OCI-LY7 (cell line): ENCODE data around the gene YTHDC1. TPM values are rescaled to one million over a fixed set of nuclear protein-coding genes. Genes with fewer than 3 reads are reported as not detected.

Experiments
- BruUV-seq: library from RNA; stranded (reverse); fragments of 400-500 nt; replicated peaks from 2 replicates; lab custom pipeline; 2021; lab: Mats Ljungman, UMichigan
- CTCF ChIA-PET: fragments of 300-600 bp; sonication (Branson Sonifier 250); formaldehyde crosslinking; loops from one replicate; lab custom pipeline; 2022; ENCODE audit warnings: antibody characterized with exemption; ENCODE audit not compliant: unreplicated experiment; lab: Charles Lee
- POLR2A ChIA-PET: fragments of 300-600 bp; sonication (Branson Sonifier 250); formaldehyde crosslinking; loops from one replicate; lab custom pipeline; 2022; ENCODE audit warnings: antibody characterized with exemption; lab: Charles Lee
- DNase-seq: peaks from one replicate; pipeline ENCODE4 v3.0.0-alpha.2; 2015; ENCODE audit warnings: low spot score
- H2AFZ ChIP-seq: fragments of 200-600 bp; sonication (generic), shearing (Covaris generic); 2 replicates; pipeline ENCODE4 v1.6.1; 2014; ENCODE audit warnings: mild to moderate bottlenecking, antibody characterized with exemption, low read length, moderate library complexity
- H3K27ac ChIP-seq: fragments of 200-600 bp; sonication (generic); 2 replicates; pipeline ENCODE4 v1.5.1; 2014; ENCODE audit warnings: mixed run types, low read depth, mild to moderate bottlenecking, moderate library complexity, low read length, inconsistent platforms; ENCODE audit not compliant: poor library complexity, severe bottlenecking
- H3K36me3 ChIP-seq: fragments of 200-600 bp; sonication (generic); 2 replicates; pipeline ENCODE4 v1.6.1; 2014; ENCODE audit warnings: mild to moderate bottlenecking, antibody characterized with exemption, low read length, moderate library complexity, mixed read lengths; ENCODE audit not compliant: insufficient read depth
- H3K4me1 ChIP-seq: fragments of 200-600 bp; sonication (generic); 2 replicates; pipeline ENCODE4 v1.5.1; 2014; ENCODE audit warnings: mild to moderate bottlenecking, low read length; ENCODE audit not compliant: insufficient read depth, poor library complexity, severe bottlenecking
- H3K4me2 ChIP-seq: fragments of 200-600 bp; sonication (generic); 2 replicates; pipeline ENCODE4 v1.6.1; 2014; ENCODE audit warnings: mild to moderate bottlenecking, low read length
- H3K4me3 ChIP-seq: fragments of 200-600 bp; sonication (generic); 2 replicates; pipeline ENCODE4 v1.5.1; 2014; ENCODE audit warnings: mild to moderate bottlenecking, low read depth, low read length; ENCODE audit not compliant: poor library complexity, severe bottlenecking
- H3K79me2 ChIP-seq: fragments of 200-600 bp; sonication (generic); 2 replicates; pipeline ENCODE4 v1.6.1; 2016; ENCODE audit warnings: low read depth, mild to moderate bottlenecking, low read length, moderate library complexity, mixed read lengths; ENCODE audit not compliant: insufficient read depth
- H3K9me2 ChIP-seq: fragments of 200-600 bp; sonication (generic); 2 replicates; pipeline ENCODE4 v1.6.1; 2016; ENCODE audit warnings: mild to moderate bottlenecking, low read length, mixed read lengths; ENCODE audit not compliant: insufficient read depth
- H3K9me3 ChIP-seq: fragments of 200-600 bp; sonication (generic); 2 replicates; pipeline ENCODE4 v1.6.1; 2014; ENCODE audit warnings: mild to moderate bottlenecking, mixed run types, low read length, mixed read lengths
- H4K20me1 ChIP-seq: fragments of 200-600 bp; sonication (generic); 2 replicates; pipeline ENCODE4 v1.6.1; 2014; ENCODE audit warnings: mild to moderate bottlenecking, antibody characterized with exemption, low read length, moderate library complexity, mixed read lengths; ENCODE audit not compliant: insufficient read depth
- CTCF ChIP-seq: fragments of 200-600 bp; sonication (generic); conservative IDR thresholded peaks from 2 replicates; pipeline ENCODE4 v1.5.1; 2014; ENCODE audit warnings: mild to moderate bottlenecking, antibody characterized with exemption, low read length, moderate library complexity, mixed read lengths
- EZH2phosphoT487 ChIP-seq: fragments of 200-600 bp; sonication (generic); IDR thresholded peaks from 2 replicates; pipeline ENCODE4 v1.6.1; 2018; ENCODE audit warnings: low read depth, borderline replicate concordance, mild to moderate bottlenecking, mixed run types, antibody characterized with exemption, low read length, moderate library complexity, mixed read lengths
- intact Hi-C: fragments of 100-400 bp; cut with micrococcal nuclease; formaldehyde crosslinking; loops from one replicate; pipeline ENCODE4 v1.10.0; 2022; ENCODE audit not compliant: unreplicated experiment
- total RNA-seq, 2 experiments: library from RNA; depleted of rRNA in 1 of 2; stranded (reverse); fragments of >200 nt in 1 of 2; shearing (Covaris generic) in 1 of 2; gene quantifications; 2 replicates each; pipeline ENCODE4 v1.2.3, GENCODE V29; 2014 to 2022

The YTHDC1 gene
- total RNA-seq, 2 experiments from 2014 or later: 65.3 to 93.0 TPM

GRCh38 chr4:68372588-68372987 is 22.7 kb upstream of the YTHDC1 start:
- no peak overlapping the region for H3K4me2 ChIP-seq
- H3K27ac ChIP-seq: no peak overlapping the region
- CTCF ChIA-PET: interaction anchor here (0.6 kb wide), 1 partner anchor 231 kb away, joined by 3 read pairs; no protein-coding TSS in a partner anchor
- no peak for DNase-seq
- H3K4me3 ChIP-seq: no peak overlapping the region
- POLR2A ChIA-PET: no interaction called here
- H2AFZ ChIP-seq: no peak overlapping the region
- BruUV-seq: no TSS peak
- H3K9me2 ChIP-seq: no peaks in the 10 kb centered on the region
- no peak for TF ChIP-seq CTCF
- TF ChIP-seq EZH2phosphoT487: no peak
- H4K20me1 ChIP-seq: no peaks in the 10 kb centered on the region
- no peaks in the 10 kb centered on the region for H3K9me3 ChIP-seq
- H3K79me2 ChIP-seq: no peaks in the 10 kb centered on the region
- no peaks in the 10 kb centered on the region for H3K4me1 ChIP-seq
- intact Hi-C loops: no loop called here
- H3K36me3 ChIP-seq: no peaks in the 10 kb centered on the region

GRCh38 chr4:68369142-68369805 is 19.4 kb upstream of the YTHDC1 start:
- no peaks in the 10 kb centered on the region for H3K9me3 ChIP-seq
- no TSS peak for BruUV-seq
- no peak for DNase-seq
- no peak overlapping the region for H3K27ac ChIP-seq
- H2AFZ ChIP-seq: no peak overlapping the region
- intact Hi-C loops: no loop called here
- H3K79me2 ChIP-seq: no peaks in the 10 kb centered on the region
- POLR2A ChIA-PET: no interaction called here
- no peak for TF ChIP-seq EZH2phosphoT487
- TF ChIP-seq CTCF: no peak
- H4K20me1 ChIP-seq: no peaks in the 10 kb centered on the region
- no peaks in the 10 kb centered on the region for H3K4me1 ChIP-seq
- CTCF ChIA-PET: no interaction called here
- H3K4me2 ChIP-seq: no peak overlapping the region
- no peak overlapping the region for H3K4me3 ChIP-seq
- no peaks in the 10 kb centered on the region for H3K9me2 ChIP-seq
- H3K36me3 ChIP-seq: no peaks in the 10 kb centered on the region

GRCh38 chr4:68368691-68369131 is 18.8 kb upstream of the YTHDC1 start:
- H3K9me2 ChIP-seq: no peaks in the 10 kb centered on the region
- H3K4me1 ChIP-seq: no peaks in the 10 kb centered on the region
- H3K79me2 ChIP-seq: no peaks in the 10 kb centered on the region
- no peak overlapping the region for H3K27ac ChIP-seq
- no peak for TF ChIP-seq CTCF
- no peak for TF ChIP-seq EZH2phosphoT487
- H3K36me3 ChIP-seq: no peaks in the 10 kb centered on the region
- no peaks in the 10 kb centered on the region for H3K9me3 ChIP-seq
- no peak overlapping the region for H3K4me3 ChIP-seq
- no TSS peak for BruUV-seq
- intact Hi-C loops: no loop called here
- DNase-seq: no peak
- no peak overlapping the region for H3K4me2 ChIP-seq
- POLR2A ChIA-PET: no interaction called here
- no peak overlapping the region for H2AFZ ChIP-seq
- H4K20me1 ChIP-seq: no peaks in the 10 kb centered on the region
- CTCF ChIA-PET: no interaction called here
